ENCODE results near the gene TTYH2.
A peak's percentile ranks its signal among the peaks of the same experiment; 100 is the strongest.
"Not testable (repeated sequence)": the region's sequence is repeated elsewhere in the genome, so short reads cannot be mapped to it uniquely, and the experiment has no call there.

Gene TTYH2, protein sequence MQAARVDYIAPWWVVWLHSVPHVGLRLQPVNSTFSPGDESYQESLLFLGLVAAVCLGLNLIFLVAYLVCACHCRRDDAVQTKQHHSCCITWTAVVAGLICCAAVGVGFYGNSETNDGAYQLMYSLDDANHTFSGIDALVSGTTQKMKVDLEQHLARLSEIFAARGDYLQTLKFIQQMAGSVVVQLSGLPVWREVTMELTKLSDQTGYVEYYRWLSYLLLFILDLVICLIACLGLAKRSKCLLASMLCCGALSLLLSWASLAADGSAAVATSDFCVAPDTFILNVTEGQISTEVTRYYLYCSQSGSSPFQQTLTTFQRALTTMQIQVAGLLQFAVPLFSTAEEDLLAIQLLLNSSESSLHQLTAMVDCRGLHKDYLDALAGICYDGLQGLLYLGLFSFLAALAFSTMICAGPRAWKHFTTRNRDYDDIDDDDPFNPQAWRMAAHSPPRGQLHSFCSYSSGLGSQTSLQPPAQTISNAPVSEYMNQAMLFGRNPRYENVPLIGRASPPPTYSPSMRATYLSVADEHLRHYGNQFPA

DNA sequence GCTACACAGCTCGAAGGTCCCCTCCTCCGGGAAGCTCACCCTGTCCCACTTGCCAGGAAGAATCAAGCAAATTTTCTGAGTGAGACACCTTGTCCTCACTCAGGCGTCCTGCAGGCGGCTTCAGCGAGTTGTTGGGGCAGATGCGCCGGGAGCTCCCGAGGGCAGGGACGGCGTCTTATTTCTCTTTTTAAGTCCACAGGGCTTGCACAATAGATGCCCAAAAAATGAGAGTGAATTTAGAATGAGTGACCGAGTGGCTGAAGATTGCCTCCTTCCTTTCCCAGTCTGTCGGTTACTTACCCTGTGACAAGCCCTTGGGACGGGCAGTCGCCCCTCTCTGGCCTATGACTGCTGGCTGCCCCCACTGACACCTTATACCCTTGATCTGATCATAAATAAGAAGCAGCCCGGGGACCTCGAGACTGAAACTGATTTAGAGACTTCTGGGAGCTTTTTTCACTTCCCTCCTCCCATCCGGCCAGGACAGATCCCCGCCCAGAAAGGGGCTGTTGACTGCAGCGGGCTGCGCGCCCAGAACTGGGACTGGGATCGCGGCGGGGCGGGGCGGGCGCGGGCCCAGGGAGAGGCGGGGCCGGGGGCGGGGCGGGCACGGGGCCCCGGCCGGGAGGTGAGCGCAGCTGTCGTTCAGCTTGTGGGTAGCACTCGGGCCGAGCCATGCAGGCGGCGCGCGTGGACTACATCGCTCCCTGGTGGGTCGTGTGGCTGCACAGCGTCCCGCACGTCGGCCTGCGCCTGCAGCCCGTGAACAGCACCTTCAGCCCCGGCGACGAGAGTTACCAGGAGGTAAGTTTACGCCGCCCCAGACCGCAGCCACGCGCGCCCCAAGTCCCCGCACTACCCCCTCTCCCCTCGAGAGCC is at the start of gene TTYH2:
Gene TTYH2 (plus strand): TSS at position 659 of the 879 bp plus-strand sequence. CDS start 17 bp downstream, at position 676.
- DNase-seq (ENCODE audit: low read depth in 1 of 2, low spot score in 1 of 2), result peak; percentile 51 to 56

GRCh38 chr17:74163836-74164235 is 49.5 kb upstream of the TTYH2 start:
- DNase-seq (ENCODE audit: low read depth in 1 of 2, low spot score in 1 of 2), result no peak

- DNase-seq (ENCODE audit: low read depth in 1 of 2, low spot score in 1 of 2), result no peak
Observed at GRCh38 chr17:74164446-74165045, 48.8 kb upstream of the TTYH2 start.

GRCh38 chr17:74165797-74166365 is 47.5 kb upstream of the TTYH2 start:
- DNase-seq (ENCODE audit: low read depth in 1 of 2, low spot score in 1 of 2), result no peak

- DNase-seq (ENCODE audit: low read depth in 1 of 2, low spot score in 1 of 2), result no peak
Observed at GRCh38 chr17:74170924-74171323, 42.4 kb upstream of the TTYH2 start.

DNA sequence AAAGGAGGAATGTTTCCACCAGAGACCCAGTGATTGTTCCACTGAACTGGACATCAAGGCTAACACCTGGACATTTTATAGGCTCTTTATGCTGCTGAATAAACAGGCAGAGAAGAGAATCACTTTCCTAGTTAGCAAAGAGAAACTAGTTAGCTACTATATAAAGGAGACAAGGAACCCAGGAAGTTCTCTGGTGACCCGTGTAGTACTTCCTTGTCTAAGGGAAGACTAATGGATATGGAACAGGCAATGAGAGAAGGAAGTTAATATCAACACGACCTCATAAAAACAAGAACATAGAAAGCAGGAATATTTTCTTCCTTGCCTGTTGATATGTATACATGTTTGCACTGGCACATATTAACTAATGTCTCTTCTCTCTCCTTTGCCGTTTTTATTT is 40.7 kb upstream of the TTYH2 start:
- DNase-seq (ENCODE audit: low read depth in 1 of 2, low spot score in 1 of 2), result no peak

DNA sequence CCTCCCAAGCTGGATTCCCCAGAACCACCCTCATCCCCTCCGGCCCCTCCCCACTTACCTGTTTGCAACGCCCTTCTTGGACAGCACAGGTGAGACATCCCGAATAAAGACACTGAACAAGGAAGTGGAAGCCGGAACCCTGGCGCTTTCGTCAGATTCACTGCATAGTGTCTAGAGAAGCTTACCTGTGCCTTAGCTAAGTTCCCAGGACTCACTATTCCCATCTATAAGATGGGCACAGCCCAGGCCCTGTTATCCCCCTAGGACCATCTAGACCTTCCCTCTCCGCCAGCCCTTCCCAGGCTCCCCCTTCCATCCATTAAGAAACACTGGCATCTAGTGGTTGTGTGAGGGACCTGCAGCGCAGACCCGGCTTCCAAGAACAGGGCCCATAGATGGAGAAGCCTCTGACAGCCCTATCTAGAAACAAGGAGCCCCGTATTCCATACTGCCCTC is 36.8 kb upstream of the TTYH2 start:
- DNase-seq (ENCODE audit: low read depth in 1 of 2, low spot score in 1 of 2), result peak in 1 of 2 donors; percentile 17

DNA sequence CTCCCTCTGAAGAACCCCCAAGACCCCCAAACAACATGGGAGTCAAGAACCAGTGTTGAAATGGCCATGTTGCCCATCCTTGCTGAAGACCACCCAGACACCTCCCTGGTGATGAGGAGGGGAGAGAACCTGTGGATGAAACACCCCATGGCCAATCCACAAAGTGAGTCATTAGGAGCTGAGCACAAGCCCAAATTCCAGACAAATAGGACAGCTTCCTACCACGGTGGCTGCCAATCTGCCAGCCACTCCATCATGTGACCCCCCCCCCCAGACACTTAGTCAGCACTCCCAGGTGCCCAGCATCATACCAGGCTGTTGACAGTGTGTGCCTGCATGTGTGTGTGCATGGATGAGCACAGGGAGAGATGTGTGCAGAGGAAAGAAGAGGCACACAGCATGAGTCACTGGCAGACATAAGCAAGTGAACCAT is 36.3 kb upstream of the TTYH2 start:
- DNase-seq (ENCODE audit: low read depth in 1 of 2, low spot score in 1 of 2), result no peak

DNA sequence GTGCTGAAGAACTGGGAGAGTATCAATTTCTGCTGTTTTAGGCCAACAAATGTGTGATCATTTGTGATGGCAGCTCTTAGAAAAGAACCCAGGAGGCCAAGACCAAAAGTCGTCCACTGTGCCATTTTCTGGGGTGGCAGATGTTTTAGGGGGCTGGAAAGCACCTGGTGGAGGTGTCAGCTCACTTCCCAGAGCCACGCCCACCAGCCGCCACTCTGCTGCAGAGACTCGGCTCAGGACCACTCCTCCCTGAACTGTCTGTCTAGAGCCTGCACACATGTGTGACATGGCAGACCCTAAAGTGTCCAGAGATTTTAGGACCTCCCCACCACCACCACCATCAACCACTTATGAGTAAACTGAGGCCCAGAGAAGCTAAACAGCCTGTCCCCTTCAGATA is 33.8 kb upstream of the TTYH2 start:
- no peak for DNase-seq (ENCODE audit: low read depth in 1 of 2, low spot score in 1 of 2)

- DNase-seq (ENCODE audit: low read depth in 1 of 2, low spot score in 1 of 2), result no peak
Observed at GRCh38 chr17:74180336-74180735, 33.0 kb upstream of the TTYH2 start.

GRCh38 chr17:74181341-74181740 is 32.0 kb upstream of the TTYH2 start:
- DNase-seq (ENCODE audit: low read depth in 1 of 2, low spot score in 1 of 2), result no peak

GRCh38 chr17:74182041-74182723 is 31.2 kb upstream of the TTYH2 start:
- DNase-seq (ENCODE audit: low read depth in 1 of 2, low spot score in 1 of 2), result no peak

- no peak for DNase-seq (ENCODE audit: low read depth in 1 of 2, low spot score in 1 of 2)
Observed at GRCh38 chr17:74183411-74183810, 30.0 kb upstream of the TTYH2 start.

DNA sequence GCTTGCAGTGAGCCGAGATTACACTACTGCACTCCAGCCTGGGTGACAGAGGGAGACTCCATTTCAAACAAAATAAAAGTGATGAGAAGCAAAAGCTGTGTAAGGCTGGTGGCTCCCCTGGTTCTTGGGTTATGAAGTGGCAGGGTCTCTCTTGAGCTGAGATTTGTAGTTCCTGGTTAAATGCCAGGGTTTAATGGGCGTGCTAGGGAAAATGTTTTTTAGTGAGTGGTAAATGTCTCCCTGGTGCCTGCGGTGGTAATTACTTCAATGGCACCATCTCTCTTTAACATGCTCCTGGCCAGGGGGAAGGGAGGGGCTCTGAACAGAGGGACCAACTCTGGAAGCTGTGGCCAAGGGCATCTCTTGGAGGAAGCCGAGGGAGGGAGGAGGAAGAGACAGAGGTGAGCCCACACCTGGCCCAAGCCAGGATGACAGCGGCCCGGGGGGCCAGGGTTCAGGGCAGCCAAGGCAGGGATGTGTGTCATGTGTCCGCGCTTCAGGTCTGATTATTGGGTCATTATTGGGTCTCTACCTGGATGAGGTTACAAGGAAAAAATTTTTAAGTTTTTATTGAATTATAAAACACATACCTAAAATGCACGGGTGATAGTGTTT is 27.7 kb upstream of the TTYH2 start:
- no peak for DNase-seq (ENCODE audit: low read depth in 1 of 2, low spot score in 1 of 2)

DNA sequence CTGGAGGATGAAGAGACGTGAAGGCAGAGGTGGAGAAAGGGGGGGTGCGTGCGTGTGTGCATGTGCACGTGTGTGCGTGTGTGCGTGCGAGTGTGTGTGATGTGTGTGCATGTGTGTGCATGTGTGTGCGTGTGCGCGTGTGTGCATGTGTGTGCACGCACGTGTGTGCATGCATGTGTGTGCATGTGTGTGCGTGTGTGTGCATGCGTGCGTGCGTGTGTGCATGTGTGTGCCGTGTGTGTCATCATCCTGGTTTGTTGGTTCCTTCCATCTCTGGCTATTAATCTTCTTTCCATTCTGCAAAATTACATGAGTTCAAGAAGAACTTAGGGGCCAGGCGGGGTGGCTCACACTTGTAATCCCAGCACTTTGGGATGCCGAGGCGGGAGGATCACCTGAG is 26.9 kb upstream of the TTYH2 start:
- no peak for DNase-seq (ENCODE audit: low read depth in 1 of 2, low spot score in 1 of 2)

- DNase-seq (ENCODE audit: low read depth in 1 of 2, low spot score in 1 of 2), result no peak
Observed at GRCh38 chr17:74187761-74188160, 25.6 kb upstream of the TTYH2 start.

GRCh38 chr17:74188687-74189086 is 24.7 kb upstream of the TTYH2 start:
- DNase-seq (ENCODE audit: low read depth in 1 of 2, low spot score in 1 of 2), result not testable (repeated sequence)

DNA sequence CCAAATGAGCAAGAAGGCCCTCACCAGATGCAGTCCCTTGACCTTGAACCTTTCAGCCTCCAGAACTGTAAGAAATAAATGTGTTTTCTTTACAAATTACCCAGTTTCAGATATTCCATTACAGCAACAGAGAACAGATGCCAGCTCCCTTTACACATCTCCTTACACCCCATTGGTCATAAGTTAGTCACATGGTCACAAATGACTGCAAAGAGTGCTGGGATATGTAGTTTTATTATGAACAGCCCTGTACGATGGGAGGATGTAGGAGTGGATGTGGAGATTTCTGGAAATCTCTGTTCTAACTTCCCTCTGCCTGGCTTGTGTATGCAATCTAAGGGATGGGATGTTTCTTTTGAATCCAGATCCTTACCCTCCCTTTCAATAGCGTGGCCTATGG is 23.2 kb upstream of the TTYH2 start:
- DNase-seq (ENCODE audit: low read depth in 1 of 2, low spot score in 1 of 2), result no peak

GRCh38 chr17:74190807-74191406 is 22.5 kb upstream of the TTYH2 start:
- no peak for DNase-seq (ENCODE audit: low read depth in 1 of 2, low spot score in 1 of 2)

Measured in stimulated activated CD4-positive, alpha-beta T cell treated with anti-CD3 and anti-CD28 coated beads, Interleukin-15, amount 100 ng/mL, for 1 hour (primary cell).